ENCODE measurements around the gene RAPGEFL1. TPM values are rescaled to one million over a fixed set of nuclear protein-coding genes. Genes with fewer than 3 reads are reported as not detected.
"Not testable (repeated sequence)": the region's sequence is repeated elsewhere in the genome, so short reads cannot be mapped to it uniquely, and the experiment has no call there.

The RAPGEFL1 gene
- polyA plus RNA-seq (ENCODE audit: low read depth in 6 of 6): under 1 TPM in 4 of 6 donors, not detected in 2; 0.10 to 0.56 (median 0.43) TPM

- H3K4me3 Mint-ChIP-seq: peak within 1 kb of the TSS; percentile 54 to 78 (median 66)
- peak; percentile 67 for DNase-seq
- H3K9me3 Mint-ChIP-seq: no peaks in the 10 kb centered on the region
- peaks cover 12 to 21% (median 14%) of the 10 kb centered on the region in 3 donors for H3K4me1 Mint-ChIP-seq
- peak; percentile 97 for ATAC-seq (ENCODE audit: low read depth in 2 of 2)
- peak within 1 kb of the TSS in 4 of 6 donors; percentile 69 to 83 (median 74) for H3K27ac Mint-ChIP-seq
- H3K27me3 Mint-ChIP-seq: no peaks in the 10 kb centered on the region
- H3K36me3 Mint-ChIP-seq: peaks cover 0 to 5% of the 10 kb centered on the region in 2 donors
These were observed at the start of gene RAPGEFL1 for GRCh38 chr17:40177275-40177874. RAPGEFL1 (plus strand) TSS chr17:40177470; CDS start chr17:40177862, 392 bp downstream.

GRCh38 chr17:40129498-40129897, 47.8 kb upstream of the RAPGEFL1 start:
- Mint-ChIP-seq H3K27ac (peak overlapping the region in 2 of 6 donors; percentile 43 to 66), H3K4me3 (no peak overlapping the region), H3K27me3 (no peaks in the 10 kb centered on the region), H3K4me1 (peaks cover 9 to 19% (median 13%) of the 10 kb centered on the region in 3 donors), H3K36me3 (peaks cover 8 to 31% of the 10 kb centered on the region in 2 donors), H3K9me3 (no peaks in the 10 kb centered on the region)
- DNase-seq (no peak), ATAC-seq (ENCODE audit: low read depth in 2 of 2) (no peak)

- H3K9me3 Mint-ChIP-seq: no peaks in the 10 kb centered on the region
- peaks cover 17 to 35% of the 10 kb centered on the region in 2 donors for H3K36me3 Mint-ChIP-seq
- H3K27ac Mint-ChIP-seq: peak overlapping the region in 2 of 6 donors; percentile 43 to 85
- ATAC-seq (ENCODE audit: low read depth in 2 of 2) (no peak), DNase-seq (no peak)
- H3K27me3 Mint-ChIP-seq: no peaks in the 10 kb centered on the region
- no peak overlapping the region for H3K4me3 Mint-ChIP-seq
- peaks cover 2 to 19% (median 10%) of the 10 kb centered on the region in 3 donors for H3K4me1 Mint-ChIP-seq
These were observed 46.8 kb upstream of the RAPGEFL1 start for GRCh38 chr17:40130352-40131042.

- H3K4me3 Mint-ChIP-seq: no peak overlapping the region
- no peaks in the 10 kb centered on the region for H3K27me3 Mint-ChIP-seq
- H3K36me3 Mint-ChIP-seq: peaks cover 22 to 37% of the 10 kb centered on the region in 2 donors
- H3K9me3 Mint-ChIP-seq: no peaks in the 10 kb centered on the region
- no peak for DNase-seq
- peak overlapping the region in 4 of 6 donors; percentile 11 to 82 (median 40) for H3K27ac Mint-ChIP-seq
- ATAC-seq (ENCODE audit: low read depth in 2 of 2): no peak
- H3K4me1 Mint-ChIP-seq: peaks cover 4 to 15% (median 5%) of the 10 kb centered on the region in 3 donors
These were observed 43.1 kb upstream of the RAPGEFL1 start for GRCh38 chr17:40134184-40134583.

- peaks cover 18 to 19% (median 18%) of the 10 kb centered on the region in 3 donors for H3K4me1 Mint-ChIP-seq
- H3K27me3 Mint-ChIP-seq: no peaks in the 10 kb centered on the region
- H3K9me3 Mint-ChIP-seq: peaks cover 0 to 4% (median 0%) of the 10 kb centered on the region in 7 donors
- peak overlapping the region in 1 of 8 donors; percentile 15 for H3K4me3 Mint-ChIP-seq
- H3K27ac Mint-ChIP-seq: peak overlapping the region in 2 of 6 donors; percentile 60 to 76
- DNase-seq (no peak), ATAC-seq (ENCODE audit: low read depth in 2 of 2) (no peak)
- H3K36me3 Mint-ChIP-seq: peaks cover 22 to 24% of the 10 kb centered on the region in 2 donors
These were observed 41.5 kb upstream of the RAPGEFL1 start for GRCh38 chr17:40135817-40136216.

- H3K27ac Mint-ChIP-seq: peak overlapping the region; percentile 97 to 100 (median 100)
- H3K36me3 Mint-ChIP-seq: peaks cover 9 to 14% of the 10 kb centered on the region in 2 donors
- no peaks in the 10 kb centered on the region for H3K27me3 Mint-ChIP-seq
- DNase-seq (no peak), ATAC-seq (ENCODE audit: low read depth in 2 of 2) (peak; percentile 22 to 24)
- H3K4me3 Mint-ChIP-seq: peak overlapping the region; percentile 79 to 99 (median 94)
- H3K4me1 Mint-ChIP-seq: peaks cover 20 to 31% (median 30%) of the 10 kb centered on the region in 3 donors
- peaks cover 0 to 4% (median 0%) of the 10 kb centered on the region in 7 donors for H3K9me3 Mint-ChIP-seq
These were observed 37.7 kb upstream of the RAPGEFL1 start for GRCh38 chr17:40139566-40140058.

- DNase-seq; ATAC-seq (ENCODE audit: low read depth in 2 of 2); H3K36me3 Mint-ChIP-seq; H3K9me3 Mint-ChIP-seq; H3K27ac Mint-ChIP-seq; H3K27me3 Mint-ChIP-seq: not testable (repeated sequence)
- Mint-ChIP-seq H3K4me3 (peak overlapping the region in 1 of 8 donors; percentile 7), H3K4me1 (peaks cover 24 to 43% (median 42%) of the 10 kb centered on the region in 3 donors)
These were observed 34.1 kb upstream of the RAPGEFL1 start for GRCh38 chr17:40143166-40143565.

- ATAC-seq (ENCODE audit: low read depth in 2 of 2): no peak
- Mint-ChIP-seq H3K4me3 (no peak overlapping the region), H3K9me3 (no peaks in the 10 kb centered on the region), H3K27me3 (no peaks in the 10 kb centered on the region), H3K4me1 (peaks cover 29 to 53% (median 45%) of the 10 kb centered on the region in 3 donors), H3K27ac (peak overlapping the region in 1 of 6 donors; percentile 89), H3K36me3 (peaks cover 4 to 12% of the 10 kb centered on the region in 2 donors)
- no peak for DNase-seq
These were observed 31.8 kb upstream of the RAPGEFL1 start for GRCh38 chr17:40145476-40145875.

- ATAC-seq (ENCODE audit: low read depth in 2 of 2) (no peak), DNase-seq (no peak)
- no peaks in the 10 kb centered on the region for H3K27me3 Mint-ChIP-seq
- H3K27ac Mint-ChIP-seq: peak overlapping the region in 1 of 6 donors; percentile 42
- H3K9me3 Mint-ChIP-seq: no peaks in the 10 kb centered on the region
- peaks cover 9 to 15% of the 10 kb centered on the region in 2 donors for H3K36me3 Mint-ChIP-seq
- peaks cover 31 to 51% (median 45%) of the 10 kb centered on the region in 3 donors for H3K4me1 Mint-ChIP-seq
- no peak overlapping the region for H3K4me3 Mint-ChIP-seq
These were observed 28.7 kb upstream of the RAPGEFL1 start for GRCh38 chr17:40148527-40148926.

- Mint-ChIP-seq H3K4me1 (peaks cover 31 to 61% (median 48%) of the 10 kb centered on the region in 3 donors), H3K4me3 (no peak overlapping the region), H3K27ac (peak overlapping the region in 5 of 6 donors; percentile 3 to 88 (median 83)), H3K27me3 (no peaks in the 10 kb centered on the region), H3K9me3 (no peaks in the 10 kb centered on the region), H3K36me3 (peaks cover 9 to 15% of the 10 kb centered on the region in 2 donors)
- ATAC-seq (ENCODE audit: low read depth in 2 of 2) (no peak), DNase-seq (no peak)
These were observed 27.0 kb upstream of the RAPGEFL1 start for GRCh38 chr17:40150276-40150675.

- Mint-ChIP-seq H3K27ac (peak overlapping the region in 3 of 6 donors; percentile 21 to 67 (median 61)), H3K36me3 (peaks cover 11 to 15% of the 10 kb centered on the region in 2 donors), H3K4me1 (peaks cover 31 to 65% (median 45%) of the 10 kb centered on the region in 3 donors)
These were observed 25.8 kb upstream of the RAPGEFL1 start for GRCh38 chr17:40151414-40151963.

GRCh38 chr17:40153603-40154236, 23.6 kb upstream of the RAPGEFL1 start:
- Mint-ChIP-seq H3K4me3 (no peak overlapping the region), H3K36me3 (peaks cover 8 to 11% of the 10 kb centered on the region in 2 donors), H3K27me3 (no peaks in the 10 kb centered on the region), H3K4me1 (peaks cover 29 to 53% (median 45%) of the 10 kb centered on the region in 3 donors), H3K27ac (peak overlapping the region in 1 of 6 donors; percentile 37), H3K9me3 (no peaks in the 10 kb centered on the region)
- no peak for ATAC-seq (ENCODE audit: low read depth in 2 of 2)
- DNase-seq: no peak

More at GRCh38 chr17:40151414-40151963, 25.8 kb upstream of the RAPGEFL1 start:
- ATAC-seq (ENCODE audit: low read depth in 2 of 2): no peak
- Mint-ChIP-seq H3K27me3 (no peaks in the 10 kb centered on the region), H3K4me3 (no peak overlapping the region), H3K9me3 (no peaks in the 10 kb centered on the region)
- no peak for DNase-seq

- H3K4me1 Mint-ChIP-seq: peaks cover 11 to 26% (median 19%) of the 10 kb centered on the region in 3 donors
- no peaks in the 10 kb centered on the region for H3K27me3 Mint-ChIP-seq
- ATAC-seq (ENCODE audit: low read depth in 2 of 2) (no peak), DNase-seq (no peak)
- H3K36me3 Mint-ChIP-seq: peaks cover 7 to 12% of the 10 kb centered on the region in 2 donors
- H3K4me3 Mint-ChIP-seq: no peak overlapping the region
- peak overlapping the region in 2 of 6 donors; percentile 39 to 52 for H3K27ac Mint-ChIP-seq
- no peaks in the 10 kb centered on the region for H3K9me3 Mint-ChIP-seq
These were observed 19.3 kb upstream of the RAPGEFL1 start for GRCh38 chr17:40157973-40158372.
